Pons (tissue), 1 donor: ENCODE data around the gene SLC35F4.
A peak's percentile ranks its signal among the peaks of the same experiment; 100 is the strongest.
"Not testable (repeated sequence)": the region's sequence is repeated elsewhere in the genome, so short reads cannot be mapped to it uniquely, and the experiment has no call there.

Source experiments
- DNase-seq: peaks from one replicate; pipeline ENCODE4 v3.0.0-alpha.2; 2016; ENCODE audit warnings: low spot score

Gene SLC35F4

GRCh38 chr14:57865403-57866198, at the start of gene SLC35F4:
Gene SLC35F4, minus strand, starts transcription at chr14:57866092.
- no peak for DNase-seq

DNA sequence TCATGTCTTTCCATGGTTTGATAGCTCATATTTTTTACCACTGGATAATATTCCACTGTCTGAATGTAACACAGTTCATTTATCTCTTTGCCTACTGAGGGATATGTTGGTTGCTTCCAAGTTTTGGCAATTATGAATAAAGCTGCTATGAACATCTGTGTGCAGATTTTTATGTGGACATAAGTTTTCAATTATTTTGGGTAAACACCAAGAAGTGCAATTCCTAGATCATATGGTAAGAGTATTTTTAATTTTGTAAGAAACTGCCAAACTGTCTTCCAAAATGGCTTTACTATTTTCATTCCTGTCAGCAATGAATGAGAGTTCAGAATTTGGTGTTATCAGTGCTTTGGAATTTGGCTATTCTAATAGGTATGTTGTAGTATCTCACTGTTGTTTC, 43.7 kb upstream of the SLC35F4 start:
- no peak for DNase-seq

GRCh38 chr14:57903954-57904353, 38.1 kb upstream of the SLC35F4 start:
- DNase-seq = no peak

- DNase-seq = no peak
Measured at GRCh38 chr14:57898837-57899572, 33.1 kb upstream of the SLC35F4 start.

- no peak for DNase-seq
Measured at GRCh38 chr14:57897144-57897748, 31.4 kb upstream of the SLC35F4 start.

DNA sequence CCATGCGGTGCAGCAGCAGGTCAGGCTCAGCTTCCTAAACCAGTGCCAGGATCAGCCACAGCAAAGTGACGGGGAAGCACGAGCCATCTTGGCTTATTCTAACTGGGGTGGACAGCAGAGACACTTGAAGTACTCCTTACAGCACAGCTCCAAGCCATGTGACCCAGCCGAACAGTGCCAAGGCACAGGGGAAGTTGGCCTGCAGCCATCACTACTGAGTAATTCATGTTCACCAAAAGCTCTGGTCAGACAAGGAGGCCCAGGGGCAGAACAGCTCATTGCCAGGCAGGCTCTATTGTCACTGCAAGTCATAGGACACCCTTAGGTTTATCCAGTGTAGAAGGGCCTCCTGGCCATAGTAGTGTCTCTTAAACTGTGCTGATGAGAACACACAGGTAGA, 23.4 kb upstream of the SLC35F4 start:
- DNase-seq = peak; percentile 17

DNA sequence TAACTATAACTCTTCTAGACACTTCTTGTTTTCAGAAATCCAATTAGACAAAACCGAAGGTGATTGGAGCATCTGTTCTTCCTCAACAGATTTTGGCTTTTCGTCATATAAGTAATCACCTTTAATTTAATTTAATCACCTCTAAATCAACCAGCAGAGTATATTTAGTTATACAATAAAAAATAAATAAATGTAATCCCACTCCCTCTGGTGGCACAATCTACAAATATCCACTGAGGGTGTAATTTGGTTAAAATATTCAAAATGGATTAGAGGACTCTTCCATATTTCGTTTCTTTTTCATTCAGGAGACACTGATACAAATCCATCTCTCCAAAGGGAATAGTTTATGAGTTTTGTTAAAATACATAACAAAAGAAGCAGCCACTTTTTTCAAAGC, 18.3 kb upstream of the SLC35F4 start:
- DNase-seq = no peak

DNA sequence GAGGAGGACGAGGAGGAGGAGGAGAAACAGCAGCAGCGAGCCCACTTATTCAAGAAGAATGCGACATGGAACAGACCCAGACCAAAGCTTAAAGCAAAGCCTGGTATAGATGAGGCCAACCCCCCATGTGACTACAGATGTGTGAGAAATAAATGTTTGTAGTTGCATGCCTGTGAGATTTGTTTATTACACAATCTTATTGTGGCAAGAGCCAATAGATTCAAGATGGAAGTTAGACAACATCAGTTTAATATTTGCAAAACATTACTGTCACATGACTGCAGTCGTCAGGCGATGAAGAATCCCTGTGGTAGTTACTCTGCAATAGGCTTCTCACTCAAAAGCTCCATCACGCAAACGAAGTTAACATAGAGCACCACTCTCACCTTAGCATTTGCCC, 17.2 kb upstream of the SLC35F4 start:
- DNase-seq = no peak

DNA sequence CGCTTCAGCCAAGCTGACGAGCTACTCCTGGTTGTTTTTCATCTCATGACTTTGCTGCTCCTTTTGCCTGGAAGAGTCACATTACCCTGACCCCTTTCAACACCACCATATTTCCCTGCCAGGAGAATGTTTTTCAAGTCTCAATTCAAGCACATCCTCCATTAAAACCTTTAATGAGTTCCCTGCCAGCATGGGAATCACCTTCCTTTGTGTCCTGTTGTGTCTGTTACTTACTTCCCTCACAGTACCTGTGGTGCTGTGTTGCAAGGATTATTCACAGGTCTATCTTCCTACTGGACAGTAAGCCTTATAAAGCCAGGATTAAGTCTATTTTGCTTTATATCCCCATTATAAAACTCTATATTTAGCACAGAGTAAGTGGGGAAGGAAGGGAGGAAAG, 13.6 kb upstream of the SLC35F4 start:
- DNase-seq = no peak

DNA sequence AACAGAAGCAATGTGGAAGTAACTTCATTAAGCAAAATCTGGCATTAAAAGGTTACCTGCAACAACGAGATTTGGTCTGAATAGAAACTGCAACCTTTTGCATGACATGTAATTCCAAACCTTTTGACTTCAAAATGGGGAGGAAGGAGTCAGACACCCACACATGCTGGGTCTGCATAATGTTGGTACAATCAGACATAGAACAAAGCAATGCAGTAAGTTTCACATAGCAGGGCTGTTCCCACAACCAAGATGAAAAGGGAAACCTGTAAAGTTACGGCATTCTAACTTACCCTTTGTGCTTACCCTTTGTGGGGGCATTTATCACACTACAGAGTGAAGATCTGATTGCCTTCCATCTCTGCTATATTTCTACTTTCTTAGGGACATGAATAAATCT, 10.1 kb upstream of the SLC35F4 start:
- no peak for DNase-seq

DNA sequence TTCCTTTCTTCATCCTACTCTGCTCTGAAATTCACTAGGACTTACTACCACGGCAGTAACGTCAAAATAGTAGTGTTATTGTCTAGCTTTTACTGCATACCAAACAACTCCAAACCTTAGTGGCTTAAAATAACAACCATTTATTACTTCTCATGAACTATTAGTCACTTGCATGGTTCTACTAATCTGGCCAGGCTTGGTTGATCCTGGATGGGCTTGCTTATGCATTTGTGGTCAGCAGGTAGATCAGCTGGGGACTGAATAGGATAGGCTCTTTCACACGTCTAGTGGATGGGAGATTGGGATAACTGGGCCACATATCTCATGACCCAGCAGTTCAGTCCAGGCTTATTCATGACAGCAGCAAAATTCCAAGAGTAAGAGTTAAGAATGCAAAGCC, 9.4 kb upstream of the SLC35F4 start:
- DNase-seq = no peak

GRCh38 chr14:57871459-57872080, 5.7 kb upstream of the SLC35F4 start:
- peak; percentile 39 for DNase-seq

DNA sequence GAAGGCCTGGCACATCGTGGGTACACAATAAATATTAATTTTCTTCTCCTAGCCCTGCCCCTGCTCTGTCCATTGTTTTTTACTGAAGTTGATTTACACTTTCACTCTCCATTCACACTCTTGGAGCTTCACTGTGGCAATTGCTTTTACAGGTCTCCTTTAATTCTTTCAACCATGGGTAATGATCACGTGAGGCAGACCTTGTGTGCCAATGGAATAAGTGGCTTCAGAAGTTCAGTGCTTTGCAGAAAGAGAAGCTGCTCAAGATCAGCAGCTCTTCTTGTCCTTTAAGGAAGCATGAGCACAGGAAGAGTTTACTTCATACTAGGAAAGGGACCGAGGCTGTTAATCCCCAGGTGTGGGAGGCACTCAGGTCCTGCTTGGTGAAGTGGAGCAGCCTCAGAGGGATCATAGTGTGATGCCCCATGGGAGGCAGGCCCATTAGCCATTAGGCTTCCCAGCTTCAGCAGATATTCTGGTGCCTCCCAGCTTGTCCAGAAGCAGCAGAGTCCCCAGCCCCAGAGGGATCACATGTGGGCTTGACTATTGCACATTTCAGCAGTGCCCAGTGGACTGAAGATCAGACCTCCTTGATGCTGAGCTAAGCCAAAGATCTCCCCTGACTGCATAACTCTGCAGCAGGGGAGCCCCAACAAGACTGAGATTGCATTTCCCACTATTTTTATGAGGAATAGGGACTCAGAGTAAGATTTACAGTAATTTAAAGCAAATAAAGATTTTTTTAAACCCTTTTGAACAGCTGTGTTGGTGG, 5.0 kb upstream of the SLC35F4 start:
- no peak for DNase-seq

DNA sequence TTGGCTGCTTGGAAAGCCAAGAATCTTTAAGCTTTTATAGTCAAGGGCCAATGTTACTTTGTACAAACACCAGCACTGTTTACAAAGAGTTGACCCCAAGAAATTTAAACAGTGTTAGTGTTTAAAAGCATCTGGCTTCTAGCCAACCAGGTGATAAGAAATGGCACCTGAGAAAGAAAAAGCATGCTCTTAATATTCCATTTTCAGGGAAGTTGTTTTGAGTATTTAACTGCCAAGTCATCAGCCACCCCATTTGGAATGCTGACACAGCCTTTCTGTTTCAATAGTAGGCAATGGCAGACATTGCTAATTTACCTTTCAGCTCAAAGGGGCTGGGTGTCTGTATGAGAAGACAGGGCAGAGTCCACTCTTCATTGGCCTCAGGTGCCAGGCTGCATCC, 3.7 kb upstream of the SLC35F4 start:
- DNase-seq = no peak

DNA sequence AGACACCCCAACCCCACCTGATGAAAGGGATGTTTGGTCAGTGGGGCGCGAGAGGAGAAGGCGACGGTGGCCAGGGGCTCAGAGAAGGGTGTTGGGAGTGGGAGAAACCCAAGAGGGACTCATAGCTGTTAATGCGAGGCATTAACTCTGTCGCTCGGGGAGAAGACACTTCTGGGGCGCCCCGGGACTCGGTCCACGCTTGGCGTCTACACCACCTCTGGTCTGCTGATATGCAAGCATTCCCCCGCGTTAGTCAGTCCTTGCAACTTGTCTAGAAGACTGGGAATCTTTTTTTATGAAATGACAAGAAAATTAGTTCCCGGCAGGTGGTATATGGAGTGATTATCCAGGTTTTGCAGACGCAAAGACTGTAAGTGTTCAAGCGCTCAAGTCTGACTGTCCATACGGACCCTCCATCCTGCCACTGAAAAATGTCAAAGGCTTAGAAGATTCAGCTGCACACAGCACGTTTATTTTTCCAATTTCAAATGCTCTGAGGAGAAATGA, 360 bp upstream of the SLC35F4 start:
- no peak for DNase-seq

GRCh38 chr14:57865066-57865402, 858 bp downstream of the SLC35F4 start:
- no peak for DNase-seq

DNA sequence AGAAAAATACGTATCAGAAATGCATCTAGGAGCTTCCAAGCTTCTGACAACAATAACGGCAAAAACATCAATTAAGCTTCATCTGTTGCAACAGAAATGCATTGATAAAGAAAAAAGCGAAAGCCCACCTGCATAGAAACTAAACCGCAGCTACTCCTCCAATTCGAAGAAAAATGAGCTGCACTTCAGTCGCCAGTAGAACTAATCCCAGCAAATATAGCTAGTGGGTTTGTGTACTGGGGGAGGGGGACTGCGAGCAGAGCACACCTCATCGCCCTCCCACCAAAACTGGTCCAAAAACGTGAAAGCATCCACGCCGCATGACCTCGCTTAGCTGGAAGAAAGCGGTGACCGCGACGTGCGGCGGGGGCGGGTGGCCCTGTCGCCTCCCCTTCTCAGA, 1.2 kb downstream of the SLC35F4 start:
- DNase-seq = no peak

GRCh38 chr14:57863471-57863870, 2.4 kb downstream of the SLC35F4 start:
- DNase-seq = no peak

GRCh38 chr14:57855666-57856065, 10.2 kb downstream of the SLC35F4 start:
- DNase-seq = not testable (repeated sequence)

- no peak for DNase-seq
Measured at GRCh38 chr14:57854571-57854970, 11.3 kb downstream of the SLC35F4 start.

- no peak for DNase-seq
Measured at GRCh38 chr14:57851354-57851753, 14.5 kb downstream of the SLC35F4 start.

GRCh38 chr14:57848786-57849185, 17.1 kb downstream of the SLC35F4 start:
- no peak for DNase-seq
